WTC11 (cell line): Measurements from ENCODE around the gene ZNF266. TPM values are rescaled to one million over a fixed set of nuclear protein-coding genes. Genes with fewer than 3 reads are reported as not detected.

ENCODE experiments used
- ATAC-seq: fragments of 200-7000 bp; cut with Tn5 transposase; 2 replicates; pipeline ENCODE4 v1.10.0; 2021; ENCODE audit warnings: mild to moderate bottlenecking, moderate library complexity
- CTCF ChIA-PET: fragments of 300-600 bp; sonication (Branson Sonifier 250); formaldehyde crosslinking; loops from one replicate; lab custom pipeline; 2021; ENCODE audit warnings: antibody characterized with exemption; lab: Charles Lee
- POLR2A ChIA-PET: fragments of 350-600 bp; sonication (Branson Sonifier 250); formaldehyde crosslinking; loops from one replicate; lab custom pipeline; 2021; ENCODE audit warnings: antibody characterized with exemption; lab: Charles Lee
- DNase-seq: peaks from one replicate; pipeline ENCODE4 v3.0.0; 2021; ENCODE audit warnings: low spot score
- H3K27ac Mint-ChIP-seq: 2 replicates; pipeline ENCODE4 v1.8.0; 2021; ENCODE audit warnings: mixed read lengths
- H3K27me3 Mint-ChIP-seq: 2 replicates; pipeline ENCODE4 v1.8.0; 2021; ENCODE audit warnings: low read depth, mild to moderate bottlenecking, moderate library complexity, mixed read lengths
- H3K36me3 Mint-ChIP-seq: 2 replicates; pipeline ENCODE4 v1.8.0; 2021; ENCODE audit warnings: mixed read lengths
- H3K4me1 Mint-ChIP-seq: 2 replicates; pipeline ENCODE4 v1.8.0; 2022; ENCODE audit warnings: mixed read lengths
- H3K4me3 Mint-ChIP-seq: 2 replicates; pipeline ENCODE4 v1.8.0; 2021; ENCODE audit warnings: mild to moderate bottlenecking, moderate library complexity, mixed read lengths
- H3K9me3 Mint-ChIP-seq: 2 replicates; pipeline ENCODE4 v1.8.0; 2021; ENCODE audit warnings: mixed read lengths
- ATF1 ChIP-seq: sonication (generic); formaldehyde crosslinking; IDR thresholded peaks from 2 replicates; pipeline ENCODE4 v1.8.1; 2023; ENCODE audit warnings: mild to moderate bottlenecking, moderate library complexity, missing genetic modification reagents
- CREB1 ChIP-seq: sonication (generic); formaldehyde crosslinking; IDR thresholded peaks from 2 replicates; pipeline ENCODE4 v1.8.0; 2023; ENCODE audit warnings: mild to moderate bottlenecking, missing genetic modification reagents
- CREM ChIP-seq: sonication (generic); formaldehyde crosslinking; IDR thresholded peaks from 2 replicates; pipeline ENCODE4 v1.8.1; 2022; ENCODE audit warnings: mild to moderate bottlenecking, missing genetic modification reagents, moderate library complexity
- ESRRA ChIP-seq: sonication (generic); formaldehyde crosslinking; IDR thresholded peaks from 2 replicates; pipeline ENCODE4 v1.8.1; 2022; ENCODE audit warnings: mild to moderate bottlenecking, missing genetic modification reagents, borderline replicate concordance
- GRHL2 ChIP-seq: fragments of 250-450 bp; sonication (Bioruptor Pico); IDR thresholded peaks from 2 replicates; pipeline ENCODE4 v1.8.0; 2022; ENCODE audit warnings: mild to moderate bottlenecking, moderate library complexity; ENCODE audit not compliant: insufficient replicate concordance, severe bottlenecking
- MXD4 ChIP-seq: fragments of 250-450 bp; sonication (Bioruptor Pico); IDR thresholded peaks from 2 replicates; pipeline ENCODE4 v1.8.0; 2021; ENCODE audit warnings: mild to moderate bottlenecking, moderate library complexity, borderline replicate concordance
- NFYB ChIP-seq: sonication (generic); formaldehyde crosslinking; conservative IDR thresholded peaks from 2 replicates; pipeline ENCODE4 v1.8.0; 2022; ENCODE audit warnings: low read depth, missing genetic modification reagents
- NR1H2 ChIP-seq: sonication (generic); formaldehyde crosslinking; IDR thresholded peaks from 2 replicates; pipeline ENCODE4 v1.9.0; 2021; ENCODE audit warnings: mild to moderate bottlenecking, moderate library complexity, missing genetic modification reagents
- PRRX2 ChIP-seq: fragments of 250-450 bp; sonication (Bioruptor Pico); IDR thresholded peaks from 2 replicates; pipeline ENCODE4 v1.8.0; 2021; ENCODE audit warnings: mild to moderate bottlenecking
- RORB ChIP-seq: fragments of 250-450 bp; sonication (Bioruptor Pico); IDR thresholded peaks from 2 replicates; pipeline ENCODE4 v1.9.0; 2021; ENCODE audit warnings: mild to moderate bottlenecking
- SMAD4 ChIP-seq: sonication (generic); formaldehyde crosslinking; IDR thresholded peaks from 2 replicates; pipeline ENCODE4 v1.8.0; 2022; ENCODE audit warnings: mild to moderate bottlenecking, missing genetic modification reagents
- SOX15 ChIP-seq: fragments of 250-450 bp; sonication (Bioruptor Pico); IDR thresholded peaks from 2 replicates; pipeline ENCODE4 v1.9.0; 2021; ENCODE audit warnings: mild to moderate bottlenecking
- TEAD1 ChIP-seq: sonication (generic); formaldehyde crosslinking; IDR thresholded peaks from 2 replicates; pipeline ENCODE4 v1.8.0; 2022; ENCODE audit warnings: mild to moderate bottlenecking, missing genetic modification reagents
- ZNF121 ChIP-seq: sonication (generic); formaldehyde crosslinking; IDR thresholded peaks from 2 replicates; pipeline ENCODE4 v1.8.0; 2023; ENCODE audit warnings: missing genetic modification reagents
- ZNF396 ChIP-seq: fragments of 250-450 bp; sonication (Bioruptor Pico); IDR thresholded peaks from 2 replicates; pipeline ENCODE4 v1.8.0; 2021; ENCODE audit warnings: mild to moderate bottlenecking, moderate library complexity, borderline replicate concordance
- ZNF416 ChIP-seq: fragments of 250-450 bp; sonication (Bioruptor Pico); IDR thresholded peaks from 2 replicates; pipeline ENCODE4 v1.9.0; 2021; ENCODE audit warnings: mild to moderate bottlenecking, inconsistent platforms
- total RNA-seq: library from RNA; stranded (reverse); gene quantifications from 3 replicates; pipeline ENCODE4 v1.2.3, GENCODE V29; 2021
- TF ChIP-seq, protein P1 (sequence below): fragments of 200-600 bp; IDR thresholded peaks from 2 replicates; pipeline ENCODE4 v1.8.0; 2022; ENCODE audit warnings: antibody characterized with exemption
- TF ChIP-seq, protein P2 (sequence below): sonication (generic); formaldehyde crosslinking; IDR thresholded peaks from 2 replicates; pipeline ENCODE4 v1.8.0; 2022; ENCODE audit warnings: mild to moderate bottlenecking, missing genetic modification reagents
- TF ChIP-seq, protein P3 (sequence below): sonication (generic); formaldehyde crosslinking; IDR thresholded peaks from 2 replicates; pipeline ENCODE4 v1.8.1; 2023; ENCODE audit warnings: mild to moderate bottlenecking, missing genetic modification reagents, moderate library complexity
- TF ChIP-seq, protein P4 (sequence below): fragments of 250-450 bp; sonication (Bioruptor Pico); IDR thresholded peaks from 2 replicates; pipeline ENCODE4 v1.8.0; 2021; ENCODE audit warnings: mild to moderate bottlenecking
- TF ChIP-seq, protein P5 (sequence below): sonication (generic); formaldehyde crosslinking; IDR thresholded peaks from 2 replicates; pipeline ENCODE4 v1.8.0; 2022; ENCODE audit warnings: mild to moderate bottlenecking, missing genetic modification reagents
- TF ChIP-seq, protein P6 (sequence below): sonication (generic); formaldehyde crosslinking; IDR thresholded peaks from 2 replicates; pipeline ENCODE4 v1.8.0; 2023; ENCODE audit warnings: mild to moderate bottlenecking, missing genetic modification reagents
- TF ChIP-seq, protein P7 (sequence below): sonication (generic); formaldehyde crosslinking; IDR thresholded peaks from 2 replicates; pipeline ENCODE4 v1.8.1; 2023; ENCODE audit warnings: mild to moderate bottlenecking, missing genetic modification reagents

ZNF266 gene
- total RNA-seq, 1 experiment from 2014 or later: 19.4 TPM

DNA sequence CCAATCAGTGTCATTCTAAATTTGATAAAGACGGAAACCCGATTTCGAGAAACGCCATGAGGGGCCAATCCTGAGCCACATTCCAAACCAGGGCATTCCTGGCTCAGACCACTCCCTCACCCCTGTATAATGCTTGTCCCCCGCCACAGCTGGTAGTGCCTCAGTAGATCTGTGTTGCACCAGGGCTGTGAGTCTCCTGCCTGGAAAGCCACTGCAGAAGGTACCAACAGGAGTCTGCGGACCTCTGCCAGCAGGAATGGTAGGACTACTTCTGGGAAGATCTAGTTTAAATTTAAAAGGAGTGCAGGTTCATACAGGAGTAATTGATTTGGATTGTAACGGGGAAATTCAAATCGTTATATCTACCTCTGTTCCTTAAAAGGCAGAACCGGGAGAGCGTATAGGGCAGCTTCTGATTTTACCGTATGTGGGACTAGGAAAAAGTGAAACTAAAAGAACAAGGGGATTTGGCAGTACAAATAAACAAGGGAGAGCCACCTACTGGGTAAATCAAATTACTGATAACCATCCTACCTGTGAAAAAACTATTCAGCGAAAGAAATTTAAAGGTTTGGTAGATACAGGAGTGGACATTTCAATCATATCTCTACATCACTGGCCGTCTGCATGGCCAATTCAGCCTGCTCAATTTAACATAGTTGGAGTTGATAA is 20.8 kb upstream of the ZNF266 start (continued):
- TF ChIP-seq, protein P1, sequence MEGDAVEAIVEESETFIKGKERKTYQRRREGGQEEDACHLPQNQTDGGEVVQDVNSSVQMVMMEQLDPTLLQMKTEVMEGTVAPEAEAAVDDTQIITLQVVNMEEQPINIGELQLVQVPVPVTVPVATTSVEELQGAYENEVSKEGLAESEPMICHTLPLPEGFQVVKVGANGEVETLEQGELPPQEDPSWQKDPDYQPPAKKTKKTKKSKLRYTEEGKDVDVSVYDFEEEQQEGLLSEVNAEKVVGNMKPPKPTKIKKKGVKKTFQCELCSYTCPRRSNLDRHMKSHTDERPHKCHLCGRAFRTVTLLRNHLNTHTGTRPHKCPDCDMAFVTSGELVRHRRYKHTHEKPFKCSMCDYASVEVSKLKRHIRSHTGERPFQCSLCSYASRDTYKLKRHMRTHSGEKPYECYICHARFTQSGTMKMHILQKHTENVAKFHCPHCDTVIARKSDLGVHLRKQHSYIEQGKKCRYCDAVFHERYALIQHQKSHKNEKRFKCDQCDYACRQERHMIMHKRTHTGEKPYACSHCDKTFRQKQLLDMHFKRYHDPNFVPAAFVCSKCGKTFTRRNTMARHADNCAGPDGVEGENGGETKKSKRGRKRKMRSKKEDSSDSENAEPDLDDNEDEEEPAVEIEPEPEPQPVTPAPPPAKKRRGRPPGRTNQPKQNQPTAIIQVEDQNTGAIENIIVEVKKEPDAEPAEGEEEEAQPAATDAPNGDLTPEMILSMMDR: no peak
- no peak for TF ChIP-seq NFYB (CRISPR knock-in tag)

DNA sequence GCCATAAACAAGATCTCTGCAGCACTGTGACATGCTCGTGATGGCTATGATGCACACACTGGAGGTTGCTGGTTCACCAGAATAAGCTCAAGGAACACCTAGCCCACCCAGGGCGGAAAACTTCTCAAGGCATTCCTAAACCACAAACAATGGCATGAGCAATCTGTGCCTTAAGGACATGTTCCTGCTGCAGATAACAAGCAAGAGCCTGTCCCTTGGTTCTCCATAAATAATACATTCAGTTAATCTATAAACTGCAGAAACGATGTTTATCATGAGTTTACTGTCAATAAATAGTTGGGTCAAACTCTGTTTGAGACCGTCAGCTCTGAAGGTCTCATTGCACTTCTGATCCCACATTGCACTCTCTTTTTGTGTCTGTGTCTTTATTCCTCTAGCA is 18.6 kb upstream of the ZNF266 start:
- peaks cover 15% of the 10 kb centered on the region for H3K27me3 Mint-ChIP-seq
- peaks cover 50% of the 10 kb centered on the region for H3K36me3 Mint-ChIP-seq
- no peak overlapping the region for H3K4me3 Mint-ChIP-seq
- CTCF ChIA-PET: interaction anchor here (1.2 kb wide), 1 partner anchor 19 kb away, joined by 3 read pairs; the partner anchor contains the start of gene ZNF266
- H3K4me1 Mint-ChIP-seq: no peaks in the 10 kb centered on the region
- ATAC-seq (no peak), DNase-seq (no peak)
- POLR2A ChIA-PET: no interaction called here
- peaks cover 87% of the 10 kb centered on the region for H3K9me3 Mint-ChIP-seq
- H3K27ac Mint-ChIP-seq: no peak overlapping the region
- no peak for TF ChIP-seq MXD4 (CRISPR knock-in tag)
- no peak for TF ChIP-seq RORB (CRISPR knock-in tag)
- no peak for TF ChIP-seq GRHL2 (CRISPR knock-in tag)
- TF ChIP-seq ZNF416 (CRISPR knock-in tag): no peak
- TF ChIP-seq, protein P2, sequence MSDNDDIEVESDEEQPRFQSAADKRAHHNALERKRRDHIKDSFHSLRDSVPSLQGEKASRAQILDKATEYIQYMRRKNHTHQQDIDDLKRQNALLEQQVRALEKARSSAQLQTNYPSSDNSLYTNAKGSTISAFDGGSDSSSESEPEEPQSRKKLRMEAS (CRISPR knock-in tag): no peak
- TF ChIP-seq ZNF396 (CRISPR knock-in tag): no peak
- no peak for TF ChIP-seq SOX15
- TF ChIP-seq CREM (CRISPR knock-in tag): no peak
- TF ChIP-seq, protein P3, sequence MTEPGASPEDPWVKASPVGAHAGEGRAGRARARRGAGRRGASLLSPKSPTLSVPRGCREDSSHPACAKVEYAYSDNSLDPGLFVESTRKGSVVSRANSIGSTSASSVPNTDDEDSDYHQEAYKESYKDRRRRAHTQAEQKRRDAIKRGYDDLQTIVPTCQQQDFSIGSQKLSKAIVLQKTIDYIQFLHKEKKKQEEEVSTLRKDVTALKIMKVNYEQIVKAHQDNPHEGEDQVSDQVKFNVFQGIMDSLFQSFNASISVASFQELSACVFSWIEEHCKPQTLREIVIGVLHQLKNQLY: no peak
- TF ChIP-seq, protein P4, sequence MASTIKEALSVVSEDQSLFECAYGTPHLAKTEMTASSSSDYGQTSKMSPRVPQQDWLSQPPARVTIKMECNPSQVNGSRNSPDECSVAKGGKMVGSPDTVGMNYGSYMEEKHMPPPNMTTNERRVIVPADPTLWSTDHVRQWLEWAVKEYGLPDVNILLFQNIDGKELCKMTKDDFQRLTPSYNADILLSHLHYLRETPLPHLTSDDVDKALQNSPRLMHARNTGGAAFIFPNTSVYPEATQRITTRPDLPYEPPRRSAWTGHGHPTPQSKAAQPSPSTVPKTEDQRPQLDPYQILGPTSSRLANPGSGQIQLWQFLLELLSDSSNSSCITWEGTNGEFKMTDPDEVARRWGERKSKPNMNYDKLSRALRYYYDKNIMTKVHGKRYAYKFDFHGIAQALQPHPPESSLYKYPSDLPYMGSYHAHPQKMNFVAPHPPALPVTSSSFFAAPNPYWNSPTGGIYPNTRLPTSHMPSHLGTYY (CRISPR knock-in tag): no peak
- TF ChIP-seq NR1H2 (CRISPR knock-in tag): no peak
- TF ChIP-seq, protein P5, sequence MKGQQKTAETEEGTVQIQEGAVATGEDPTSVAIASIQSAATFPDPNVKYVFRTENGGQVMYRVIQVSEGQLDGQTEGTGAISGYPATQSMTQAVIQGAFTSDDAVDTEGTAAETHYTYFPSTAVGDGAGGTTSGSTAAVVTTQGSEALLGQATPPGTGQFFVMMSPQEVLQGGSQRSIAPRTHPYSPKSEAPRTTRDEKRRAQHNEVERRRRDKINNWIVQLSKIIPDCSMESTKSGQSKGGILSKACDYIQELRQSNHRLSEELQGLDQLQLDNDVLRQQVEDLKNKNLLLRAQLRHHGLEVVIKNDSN (CRISPR knock-in tag): no peak
- no peak for TF ChIP-seq ZNF121 (CRISPR knock-in tag)
- TF ChIP-seq, protein P6, sequence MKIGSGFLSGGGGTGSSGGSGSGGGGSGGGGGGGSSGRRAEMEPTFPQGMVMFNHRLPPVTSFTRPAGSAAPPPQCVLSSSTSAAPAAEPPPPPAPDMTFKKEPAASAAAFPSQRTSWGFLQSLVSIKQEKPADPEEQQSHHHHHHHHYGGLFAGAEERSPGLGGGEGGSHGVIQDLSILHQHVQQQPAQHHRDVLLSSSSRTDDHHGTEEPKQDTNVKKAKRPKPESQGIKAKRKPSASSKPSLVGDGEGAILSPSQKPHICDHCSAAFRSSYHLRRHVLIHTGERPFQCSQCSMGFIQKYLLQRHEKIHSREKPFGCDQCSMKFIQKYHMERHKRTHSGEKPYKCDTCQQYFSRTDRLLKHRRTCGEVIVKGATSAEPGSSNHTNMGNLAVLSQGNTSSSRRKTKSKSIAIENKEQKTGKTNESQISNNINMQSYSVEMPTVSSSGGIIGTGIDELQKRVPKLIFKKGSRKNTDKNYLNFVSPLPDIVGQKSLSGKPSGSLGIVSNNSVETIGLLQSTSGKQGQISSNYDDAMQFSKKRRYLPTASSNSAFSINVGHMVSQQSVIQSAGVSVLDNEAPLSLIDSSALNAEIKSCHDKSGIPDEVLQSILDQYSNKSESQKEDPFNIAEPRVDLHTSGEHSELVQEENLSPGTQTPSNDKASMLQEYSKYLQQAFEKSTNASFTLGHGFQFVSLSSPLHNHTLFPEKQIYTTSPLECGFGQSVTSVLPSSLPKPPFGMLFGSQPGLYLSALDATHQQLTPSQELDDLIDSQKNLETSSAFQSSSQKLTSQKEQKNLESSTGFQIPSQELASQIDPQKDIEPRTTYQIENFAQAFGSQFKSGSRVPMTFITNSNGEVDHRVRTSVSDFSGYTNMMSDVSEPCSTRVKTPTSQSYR (CRISPR knock-in tag): no peak

DNA sequence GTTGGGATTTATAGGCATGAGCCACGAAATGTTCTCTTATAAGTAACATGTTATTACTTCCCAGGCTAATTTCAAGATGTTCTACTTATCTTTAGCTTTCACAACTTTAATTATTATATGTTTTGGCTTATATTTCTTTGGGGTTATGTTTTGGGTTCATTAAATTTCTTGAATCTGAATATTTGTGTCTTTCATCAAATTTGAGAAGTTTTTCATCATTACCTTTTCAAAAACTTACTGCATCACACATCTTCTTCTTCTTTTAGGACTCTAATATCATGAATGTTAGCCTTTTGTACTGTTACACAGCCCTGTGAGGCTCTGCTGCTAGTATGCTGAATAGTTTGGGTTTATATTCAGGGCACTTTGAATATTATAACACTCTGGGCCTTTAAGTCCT is 9.7 kb upstream of the ZNF266 start:
- Mint-ChIP-seq H3K27me3 (peaks cover 25% of the 10 kb centered on the region), H3K36me3 (peaks cover 52% of the 10 kb centered on the region), H3K9me3 (peaks cover 65% of the 10 kb centered on the region), H3K4me1 (no peaks in the 10 kb centered on the region), H3K27ac (no peak overlapping the region), H3K4me3 (no peak overlapping the region)
- ATAC-seq (no peak), DNase-seq (no peak)
- ChIA-PET POLR2A (no interaction called here), CTCF (no interaction called here)
- TF ChIP-seq MXD4 (CRISPR knock-in tag): no peak
- TF ChIP-seq, protein P7, sequence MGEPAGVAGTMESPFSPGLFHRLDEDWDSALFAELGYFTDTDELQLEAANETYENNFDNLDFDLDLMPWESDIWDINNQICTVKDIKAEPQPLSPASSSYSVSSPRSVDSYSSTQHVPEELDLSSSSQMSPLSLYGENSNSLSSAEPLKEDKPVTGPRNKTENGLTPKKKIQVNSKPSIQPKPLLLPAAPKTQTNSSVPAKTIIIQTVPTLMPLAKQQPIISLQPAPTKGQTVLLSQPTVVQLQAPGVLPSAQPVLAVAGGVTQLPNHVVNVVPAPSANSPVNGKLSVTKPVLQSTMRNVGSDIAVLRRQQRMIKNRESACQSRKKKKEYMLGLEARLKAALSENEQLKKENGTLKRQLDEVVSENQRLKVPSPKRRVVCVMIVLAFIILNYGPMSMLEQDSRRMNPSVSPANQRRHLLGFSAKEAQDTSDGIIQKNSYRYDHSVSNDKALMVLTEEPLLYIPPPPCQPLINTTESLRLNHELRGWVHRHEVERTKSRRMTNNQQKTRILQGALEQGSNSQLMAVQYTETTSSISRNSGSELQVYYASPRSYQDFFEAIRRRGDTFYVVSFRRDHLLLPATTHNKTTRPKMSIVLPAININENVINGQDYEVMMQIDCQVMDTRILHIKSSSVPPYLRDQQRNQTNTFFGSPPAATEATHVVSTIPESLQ (CRISPR knock-in tag): no peak
- no peak for TF ChIP-seq NR1H2 (CRISPR knock-in tag)
- no peak for TF ChIP-seq ESRRA (CRISPR knock-in tag)
- TF ChIP-seq TEAD1 (CRISPR knock-in tag): no peak
- no peak for TF ChIP-seq ZNF121 (CRISPR knock-in tag)
- no peak for TF ChIP-seq ATF1 (CRISPR knock-in tag)
- no peak for TF ChIP-seq SMAD4 (CRISPR knock-in tag)
- TF ChIP-seq PRRX2 (CRISPR knock-in tag): no peak
- no peak for TF ChIP-seq CREB1 (CRISPR knock-in tag)
